ENCODE measurements around the gene FRYL. TPM values are rescaled to one million over a fixed set of nuclear protein-coding genes. Genes with fewer than 3 reads are reported as not detected.
"Not testable (repeated sequence)": the region's sequence is repeated elsewhere in the genome, so short reads cannot be mapped to it uniquely, and the experiment has no call there.

The FRYL gene
- polyA plus RNA-seq, 3 donors, result 10.8 to 15.8 (median 14.4) TPM

DNA sequence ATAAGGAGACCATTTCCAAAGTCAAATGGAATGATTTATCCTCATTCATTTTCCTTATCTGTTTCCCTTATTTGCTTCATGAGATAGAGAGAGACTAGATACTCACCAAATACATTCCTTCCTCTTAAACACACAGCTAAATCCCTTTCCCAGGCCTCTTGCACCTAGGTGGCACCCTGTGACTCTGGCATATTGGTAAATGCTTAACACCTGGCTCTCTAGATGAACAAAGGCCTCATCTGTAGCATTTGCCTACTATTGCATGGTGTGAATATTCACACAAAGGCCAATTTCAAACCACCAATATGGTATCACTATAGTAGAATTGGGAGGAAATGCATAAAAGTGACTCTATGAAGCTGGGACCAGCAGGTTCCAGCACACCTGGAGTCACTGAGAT is 319.1 kb downstream of the FRYL start:
- Histone ChIP-seq H3K36me3 (replicated peaks in 1 of 2; ENCODE audit: control insufficient read depth in 1 of 2, insufficient read depth in 2 of 2, low read length in 2 of 2) (no peaks in the 10 kb centered on the region), H3K79me2 (ENCODE audit: insufficient read depth, low read length) (no peaks in the 10 kb centered on the region), H3K9me3 (replicated peaks in 1 of 2; ENCODE audit: control insufficient read depth in 1 of 2, insufficient read depth in 1 of 2, low read length in 2 of 2) (no peaks in the 10 kb centered on the region), H3K4me3 (replicated peaks in 1 of 3; ENCODE audit: low read depth in 2 of 3, low read length in 3 of 3) (no peak overlapping the region), H3K4me2 (replicated peaks; ENCODE audit: extremely low read depth, low read length, poor library complexity, severe bottlenecking) (no peak overlapping the region), H3K9ac (ENCODE audit: insufficient read depth, low read length, poor library complexity, severe bottlenecking) (no peak overlapping the region), H3K27me3 (ENCODE audit: control insufficient read depth in 2 of 2, insufficient read depth in 2 of 2, low read length in 2 of 2) (no peaks in the 10 kb centered on the region), H3K27ac (ENCODE audit: low read depth in 1 of 2, low read length in 2 of 2) (no peak overlapping the region), H4K20me1 (ENCODE audit: insufficient read depth, low read length) (no peaks in the 10 kb centered on the region), H2AFZ (ENCODE audit: insufficient read depth, low read depth, low read length, poor library complexity, severe bottlenecking) (no peak overlapping the region), H3K4me1 (ENCODE audit: control insufficient read depth in 1 of 2, insufficient read depth in 2 of 2, low read length in 2 of 2) (no peaks in the 10 kb centered on the region)
- intact Hi-C loops (cut with micrococcal nuclease), result no loop called here
- Mint-ChIP-seq H3K4me3 (no peak overlapping the region), H3K36me3 (no peaks in the 10 kb centered on the region), H3K4me1 (no peaks in the 10 kb centered on the region), H3K27me3 (ENCODE audit: low read depth in 3 of 3) (peaks cover 1 to 6% (median 2%) of the 10 kb centered on the region in 3 donors), H3K27ac (no peak overlapping the region), H3K9me3 (peaks cover 0 to 18% (median 5%) of the 10 kb centered on the region in 7 donors)
- TF ChIP-seq, protein P1, sequence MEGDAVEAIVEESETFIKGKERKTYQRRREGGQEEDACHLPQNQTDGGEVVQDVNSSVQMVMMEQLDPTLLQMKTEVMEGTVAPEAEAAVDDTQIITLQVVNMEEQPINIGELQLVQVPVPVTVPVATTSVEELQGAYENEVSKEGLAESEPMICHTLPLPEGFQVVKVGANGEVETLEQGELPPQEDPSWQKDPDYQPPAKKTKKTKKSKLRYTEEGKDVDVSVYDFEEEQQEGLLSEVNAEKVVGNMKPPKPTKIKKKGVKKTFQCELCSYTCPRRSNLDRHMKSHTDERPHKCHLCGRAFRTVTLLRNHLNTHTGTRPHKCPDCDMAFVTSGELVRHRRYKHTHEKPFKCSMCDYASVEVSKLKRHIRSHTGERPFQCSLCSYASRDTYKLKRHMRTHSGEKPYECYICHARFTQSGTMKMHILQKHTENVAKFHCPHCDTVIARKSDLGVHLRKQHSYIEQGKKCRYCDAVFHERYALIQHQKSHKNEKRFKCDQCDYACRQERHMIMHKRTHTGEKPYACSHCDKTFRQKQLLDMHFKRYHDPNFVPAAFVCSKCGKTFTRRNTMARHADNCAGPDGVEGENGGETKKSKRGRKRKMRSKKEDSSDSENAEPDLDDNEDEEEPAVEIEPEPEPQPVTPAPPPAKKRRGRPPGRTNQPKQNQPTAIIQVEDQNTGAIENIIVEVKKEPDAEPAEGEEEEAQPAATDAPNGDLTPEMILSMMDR (IDR thresholded peaks at IDR 0.05), result no peak
- DNase-seq, result no peak

DNA sequence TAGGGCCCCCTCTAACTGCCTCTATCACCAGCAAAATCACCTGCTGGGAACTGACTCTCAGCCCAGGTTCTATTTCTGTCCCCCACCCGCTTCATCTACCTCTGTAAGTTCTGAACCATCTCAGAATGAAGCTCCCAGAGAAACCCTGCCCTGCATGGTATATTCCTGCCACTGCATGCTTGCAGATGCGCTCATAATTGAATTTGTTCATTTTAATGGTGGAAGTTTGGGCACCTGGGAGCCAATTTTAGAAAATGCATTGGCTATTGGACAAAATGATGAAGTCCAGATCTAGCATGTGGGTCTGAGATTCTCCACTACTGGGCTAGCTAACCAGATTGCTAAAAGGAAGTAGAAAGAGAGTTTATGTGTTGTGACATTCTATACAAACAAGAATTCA is 325.5 kb downstream of the FRYL start:
- Histone ChIP-seq H3K4me2 (replicated peaks; ENCODE audit: extremely low read depth, low read length, poor library complexity, severe bottlenecking) (no peak overlapping the region), H3K4me1 (ENCODE audit: control insufficient read depth in 1 of 2, insufficient read depth in 2 of 2, low read length in 2 of 2) (no peaks in the 10 kb centered on the region), H4K20me1 (ENCODE audit: insufficient read depth, low read length) (no peaks in the 10 kb centered on the region), H3K9me3 (replicated peaks in 1 of 2; ENCODE audit: control insufficient read depth in 1 of 2, insufficient read depth in 1 of 2, low read length in 2 of 2) (no peaks in the 10 kb centered on the region), H3K4me3 (replicated peaks in 1 of 3; ENCODE audit: low read depth in 2 of 3, low read length in 3 of 3) (no peak overlapping the region), H3K36me3 (replicated peaks in 1 of 2; ENCODE audit: control insufficient read depth in 1 of 2, insufficient read depth in 2 of 2, low read length in 2 of 2) (no peaks in the 10 kb centered on the region), H3K79me2 (ENCODE audit: insufficient read depth, low read length) (no peaks in the 10 kb centered on the region), H3K9ac (ENCODE audit: insufficient read depth, low read length, poor library complexity, severe bottlenecking) (no peak overlapping the region), H3K27ac (ENCODE audit: low read depth in 1 of 2, low read length in 2 of 2) (no peak overlapping the region), H2AFZ (ENCODE audit: insufficient read depth, low read depth, low read length, poor library complexity, severe bottlenecking) (no peak overlapping the region), H3K27me3 (ENCODE audit: control insufficient read depth in 2 of 2, insufficient read depth in 2 of 2, low read length in 2 of 2) (no peaks in the 10 kb centered on the region)
- H3K4me1 Mint-ChIP-seq, result no peaks in the 10 kb centered on the region
- TF ChIP-seq, protein P1 (IDR thresholded peaks at IDR 0.05), result no peak
- DNase-seq, result no peak
- H3K27ac Mint-ChIP-seq, result no peak overlapping the region
- intact Hi-C loops (cut with micrococcal nuclease), result no loop called here
- WGBS (ENCODE audit: insufficient coverage), result 88% methylated on average over 1 of the region's 2 CpGs
- H3K9me3 Mint-ChIP-seq, result peaks cover 2 to 18% (median 5%) of the 10 kb centered on the region in 7 donors
- H3K4me3 Mint-ChIP-seq, result no peak overlapping the region
- H3K27me3 Mint-ChIP-seq (ENCODE audit: low read depth in 3 of 3), result peaks cover 2 to 5% (median 5%) of the 10 kb centered on the region in 3 donors
- no peaks in the 10 kb centered on the region for H3K36me3 Mint-ChIP-seq

DNA sequence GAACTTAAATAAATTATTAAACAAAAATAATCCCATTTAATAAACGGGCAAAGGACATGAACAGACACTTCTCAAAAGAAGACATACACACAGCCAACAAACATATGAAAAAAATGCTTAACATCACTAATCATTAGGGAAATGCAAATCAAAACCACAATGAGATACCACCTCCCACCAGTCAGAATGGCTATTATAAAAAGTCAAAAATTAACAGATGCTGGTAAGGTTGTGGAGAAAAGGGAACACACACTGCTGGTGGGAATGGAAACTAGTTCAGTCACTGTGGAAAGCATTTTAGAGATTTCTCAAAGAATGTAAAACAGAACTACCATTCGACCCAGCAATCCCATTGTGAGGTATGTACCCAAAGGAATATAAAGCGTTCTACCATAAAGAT is 328.4 kb downstream of the FRYL start:
- H3K79me2 ChIP-seq (ENCODE audit: insufficient read depth, low read length); H3K4me3 ChIP-seq (replicated peaks in 1 of 3; ENCODE audit: low read depth in 2 of 3, low read length in 3 of 3); H3K9me3 Mint-ChIP-seq; H3K27ac Mint-ChIP-seq; intact Hi-C loops (cut with micrococcal nuclease); H3K4me3 Mint-ChIP-seq; H3K36me3 ChIP-seq (replicated peaks in 1 of 2; ENCODE audit: control insufficient read depth in 1 of 2, insufficient read depth in 2 of 2, low read length in 2 of 2); H3K27me3 Mint-ChIP-seq (ENCODE audit: low read depth in 3 of 3); H3K4me1 ChIP-seq (ENCODE audit: control insufficient read depth in 1 of 2, insufficient read depth in 2 of 2, low read length in 2 of 2); H3K9me3 ChIP-seq (replicated peaks in 1 of 2; ENCODE audit: control insufficient read depth in 1 of 2, insufficient read depth in 1 of 2, low read length in 2 of 2); H3K27ac ChIP-seq (ENCODE audit: low read depth in 1 of 2, low read length in 2 of 2); H3K9ac ChIP-seq (ENCODE audit: insufficient read depth, low read length, poor library complexity, severe bottlenecking); H4K20me1 ChIP-seq (ENCODE audit: insufficient read depth, low read length); H3K36me3 Mint-ChIP-seq; H3K4me1 Mint-ChIP-seq; H3K4me2 ChIP-seq (replicated peaks; ENCODE audit: extremely low read depth, low read length, poor library complexity, severe bottlenecking); H3K27me3 ChIP-seq (ENCODE audit: control insufficient read depth in 2 of 2, insufficient read depth in 2 of 2, low read length in 2 of 2); H2AFZ ChIP-seq (ENCODE audit: insufficient read depth, low read depth, low read length, poor library complexity, severe bottlenecking); DNase-seq: not testable (repeated sequence)
- WGBS (ENCODE audit: insufficient coverage), result 80% methylated on average over 1 of the region's 3 CpGs

Measured in CD14-positive monocyte (primary cell).